H9 (cell line): ENCODE data around the gene SLC7A4. TPM values are rescaled to one million over a fixed set of nuclear protein-coding genes. Genes with fewer than 3 reads are reported as not detected.

ENCODE experiments used
- DNase-seq: peaks from one replicate; pipeline ENCODE4 v3.0.0-alpha.2; 2017
- H2AFZ ChIP-seq: one replicate; pipeline ENCODE4 v1.6.1; 2013; ENCODE audit warnings: mild to moderate bottlenecking, low read length, control low read depth, moderate library complexity
- H2AK5ac ChIP-seq: 2 replicates; pipeline ENCODE4 v1.6.1; 2013; ENCODE audit warnings: low read length, control low read depth, mixed read lengths; ENCODE audit not compliant: insufficient read length
- H2BK120ac ChIP-seq: one replicate; pipeline ENCODE4 v1.6.1; 2013; ENCODE audit warnings: low read depth, mild to moderate bottlenecking, low read length, control low read depth, inconsistent platforms; ENCODE audit not compliant: poor library complexity, severe bottlenecking
- H2BK12ac ChIP-seq: 2 replicates; pipeline ENCODE4 v1.6.1; 2013; ENCODE audit warnings: low read length, control low read depth, mixed read lengths, low read depth; ENCODE audit not compliant: insufficient read length
- H2BK15ac ChIP-seq: 2 replicates; pipeline ENCODE4 v1.6.1; 2013; ENCODE audit warnings: low read depth, low read length, control low read depth
- H2BK20ac ChIP-seq: one replicate; pipeline ENCODE4 v1.6.1; 2013; ENCODE audit warnings: low read depth, mild to moderate bottlenecking, low read length, control low read depth, inconsistent platforms; ENCODE audit not compliant: poor library complexity, severe bottlenecking
- H2BK5ac ChIP-seq: 2 replicates; pipeline ENCODE4 v1.6.1; 2013; ENCODE audit warnings: low read length, control low read depth, mixed read lengths; ENCODE audit not compliant: insufficient read length
- H3K14ac ChIP-seq: 2 replicates; pipeline ENCODE4 v1.6.1; 2013; ENCODE audit warnings: low read length, control low read depth; ENCODE audit not compliant: insufficient read depth
- H3K18ac ChIP-seq: 2 replicates; pipeline ENCODE4 v1.6.1; 2013; ENCODE audit warnings: low read depth, mild to moderate bottlenecking, mixed read lengths, low read length, control low read depth; ENCODE audit not compliant: insufficient read length
- H3K23ac ChIP-seq: 2 replicates; pipeline ENCODE4 v1.6.1; 2013; ENCODE audit warnings: low read length, control low read depth, mixed read lengths, low read depth; ENCODE audit not compliant: insufficient read length
- H3K23me2 ChIP-seq: 2 replicates; pipeline ENCODE4 v1.6.1; 2013; ENCODE audit warnings: low read depth, mild to moderate bottlenecking, mixed read lengths, low read length, control low read depth; ENCODE audit not compliant: insufficient read length, poor library complexity, severe bottlenecking
- H3K27ac ChIP-seq: 2 replicates; pipeline ENCODE4 v1.5.1; 2013; ENCODE audit warnings: low read length, control low read depth, mixed read lengths, low read depth; ENCODE audit not compliant: insufficient read length
- H3K27me3 ChIP-seq: 2 replicates; pipeline ENCODE4 v1.6.1; 2013; ENCODE audit warnings: low read length, control low read depth, inconsistent platforms; ENCODE audit not compliant: insufficient read depth
- H3K4ac ChIP-seq: 2 replicates; pipeline ENCODE4 v1.6.1; 2013; ENCODE audit warnings: low read depth, mild to moderate bottlenecking, control low read depth, inconsistent platforms, low read length, moderate library complexity
- H3K4me1 ChIP-seq: 2 replicates; pipeline ENCODE4 v1.6.1; 2013; ENCODE audit warnings: low read length, control low read depth, inconsistent platforms; ENCODE audit not compliant: insufficient read depth
- H3K4me2 ChIP-seq: 2 replicates; pipeline ENCODE4 v1.6.1; 2013; ENCODE audit warnings: low read length, control low read depth, mixed read lengths; ENCODE audit not compliant: insufficient read length, insufficient read depth
- H3K56ac ChIP-seq: 2 replicates; pipeline ENCODE4 v1.6.1; 2013; ENCODE audit warnings: low read depth, mild to moderate bottlenecking, mixed read lengths, low read length, control low read depth; ENCODE audit not compliant: insufficient read length
- H3K79me1 ChIP-seq: 2 replicates; pipeline ENCODE4 v1.6.1; 2013; ENCODE audit warnings: low read depth, mild to moderate bottlenecking, moderate library complexity, low read length, control low read depth, inconsistent platforms; ENCODE audit not compliant: insufficient read depth, poor library complexity, severe bottlenecking
- H3K79me2 ChIP-seq: 2 replicates; pipeline ENCODE4 v1.6.1; 2013; ENCODE audit warnings: low read length, control low read depth, inconsistent platforms; ENCODE audit not compliant: insufficient read depth
- H3K9ac ChIP-seq: 2 replicates; pipeline ENCODE4 v1.6.1; 2013; ENCODE audit warnings: low read length, control low read depth, mixed read lengths; ENCODE audit not compliant: insufficient read length; ENCODE audit errors: extremely low read depth
- H3K9me3 ChIP-seq: one replicate; pipeline ENCODE4 v1.6.1; 2013; ENCODE audit warnings: low read depth, low read length, inconsistent platforms; ENCODE audit not compliant: control insufficient read depth
- H3T11ph ChIP-seq: one replicate; pipeline ENCODE4 v1.6.1; 2013; ENCODE audit warnings: mild to moderate bottlenecking, low read length, control low read depth, inconsistent platforms
- H4K20me1 ChIP-seq: one replicate; pipeline ENCODE4 v1.6.1; 2013; ENCODE audit not compliant: control insufficient read depth, insufficient read length, insufficient read depth
- H4K5ac ChIP-seq: 2 replicates; pipeline ENCODE4 v1.6.1; 2013; ENCODE audit warnings: low read depth, mild to moderate bottlenecking, mixed read lengths, low read length, control low read depth; ENCODE audit not compliant: insufficient read length
- H4K8ac ChIP-seq: replicated peaks from 2 replicates; pipeline ENCODE4 v1.6.1; 2013; ENCODE audit warnings: low read length, control low read depth, mixed read lengths, low read depth; ENCODE audit not compliant: insufficient read length
- H4K91ac ChIP-seq: 2 replicates; pipeline ENCODE4 v1.6.1; 2013; ENCODE audit warnings: low read depth, mild to moderate bottlenecking, moderate library complexity, mixed read lengths, low read length, control low read depth; ENCODE audit not compliant: insufficient read length
- H3K27ac Mint-ChIP-seq, 3 experiments: 2 replicates in 2 of 3; 3 replicates in 1 of 3; pipeline ENCODE4 v1.8.0; 2020 to 2021; ENCODE audit warnings: mixed read lengths in 3 of 3, mild to moderate bottlenecking in 1 of 3, moderate library complexity in 1 of 3
- H3K27me3 Mint-ChIP-seq: 2 replicates; pipeline ENCODE4 v1.8.0; 2021; ENCODE audit warnings: low read depth, mild to moderate bottlenecking, moderate library complexity, mixed read lengths
- H3K36me3 Mint-ChIP-seq, 3 experiments: 2 replicates in 2 of 3; 3 replicates in 1 of 3; pipeline ENCODE4 v1.8.0; 2020 to 2021; ENCODE audit warnings: low read depth in 3 of 3, mixed read lengths in 3 of 3; ENCODE audit not compliant: insufficient read depth in 1 of 3
- H3K4me1 Mint-ChIP-seq, 2 experiments: 2 replicates each; pipeline ENCODE4 v1.8.0; 2020; ENCODE audit warnings: mixed read lengths in 2 of 2
- H3K4me3 Mint-ChIP-seq, 2 experiments: 2 replicates in 1 of 2; 3 replicates in 1 of 2; pipeline ENCODE4 v1.8.0; 2020 to 2021; ENCODE audit warnings: mild to moderate bottlenecking in 2 of 2, mixed read lengths in 2 of 2, moderate library complexity in 1 of 2
- H3K9me3 Mint-ChIP-seq, 2 experiments: 2 replicates in 1 of 2; 3 replicates in 1 of 2; pipeline ENCODE4 v1.8.0; 2020; ENCODE audit warnings: mild to moderate bottlenecking in 2 of 2, mixed read lengths in 2 of 2, moderate library complexity in 1 of 2
- CTCF ChIP-seq: fragments of 200-600 bp; sonication (generic); conservative IDR thresholded peaks from 3 replicates; pipeline ENCODE4 v1.8.0; 2021; ENCODE audit warnings: antibody characterized with exemption, mild to moderate bottlenecking
- WGBS: extraction: QIAGEN DNeasy Blood & Tissue Kit; methylation state at CpG from one replicate; pipeline ENCODE4 v1.1.7; 2013; ENCODE audit warnings: missing lambda C conversion rate, low lambda C conversion rate, mixed read lengths; ENCODE audit not compliant: insufficient read length; ENCODE audit errors: extremely low coverage; 5-methylcytosine and 5-hydroxymethylcytosine counted together
- total RNA-seq: library from RNA; stranded (reverse); gene quantifications from 2 replicates; pipeline ENCODE4 v1.2.1, GENCODE V29; 2021

The SLC7A4 gene
- total RNA-seq, 1 experiment from 2014 or later: 0.09 TPM

GRCh38 chr22:20979940-20980453 is 52.4 kb downstream of the SLC7A4 start:
- Histone ChIP-seq H4K91ac (no peak overlapping the region), H3K18ac (peak overlapping the region; percentile 58), H4K5ac (no peak overlapping the region), H3T11ph (no peak overlapping the region), H4K20me1 (no peaks in the 10 kb centered on the region), H2BK15ac (no peak overlapping the region), H3K9me3 (no peaks in the 10 kb centered on the region), H3K79me1 (no peaks in the 10 kb centered on the region), H3K27me3 (no peaks in the 10 kb centered on the region; the same call in 1 of the 2 replicates), H3K9ac (peak overlapping the region; percentile 35), H3K4me1 (0 out of 2 replicates have a peak, but pooled peaks cover 2% of the 10 kb centered on the region), H2AFZ (no peak overlapping the region), H3K4ac (no peak overlapping the region), H2BK120ac (no peak overlapping the region), H3K23ac (no peak overlapping the region), H3K27ac (no peak overlapping the region), H2BK5ac (no peak overlapping the region), H3K79me2 (no peaks in the 10 kb centered on the region), H3K4me2 (peak overlapping the region; percentile 42), H4K8ac (no peak overlapping the region), H3K23me2 (peaks cover 14% of the 10 kb centered on the region), H2BK12ac (no peak overlapping the region), H2BK20ac (no peak overlapping the region), H3K14ac (peak overlapping the region; percentile 80; the same call in 1 of the 2 replicates), H2AK5ac (no peak overlapping the region), H3K56ac (no peak overlapping the region)
- Mint-ChIP-seq H3K27me3 (peaks cover 50% of the 10 kb centered on the region), H3K4me3 (peak overlapping the region; percentile 49 to 74; a peak in 4 of 5 replicates), H3K4me1 (peaks cover 28 to 30% of the 10 kb centered on the region in 2 experiments), H3K36me3 (peaks cover 4 to 15% (median 7%) of the 10 kb centered on the region in 3 experiments; a peak in 5 of 7 replicates), H3K9me3 (peaks cover 13 to 15% of the 10 kb centered on the region in 2 experiments), H3K27ac (peak overlapping the region in 1 of 3 experiments; percentile 97; a peak in 1 of 7 replicates)
- TF ChIP-seq CTCF: no peak
- WGBS: no CpG with 5 or more reads among the region's 13 CpGs
- DNase-seq: peak; percentile 49
